ENCODE results near the gene SLC12A7. TPM values are rescaled to one million over a fixed set of nuclear protein-coding genes. Genes with fewer than 3 reads are reported as not detected.
A peak's percentile ranks its signal among the peaks of the same experiment; 100 is the strongest.

Gene SLC12A7
- total RNA-seq, 1 donor from 2014 or later: 24.5 TPM

GRCh38 chr5:1051366-1051720, 60.5 kb downstream of the SLC12A7 start:
- no peaks in the 10 kb centered on the region for H3K9me3 Mint-ChIP-seq (ENCODE audit: unreplicated experiment)
- H3K4me3 Mint-ChIP-seq (ENCODE audit: unreplicated experiment): no peak overlapping the region
- peaks cover 21% of the 10 kb centered on the region for H3K36me3 Mint-ChIP-seq (ENCODE audit: low read depth, unreplicated experiment)
- no peak overlapping the region for H3K27ac Mint-ChIP-seq (ENCODE audit: unreplicated experiment)
- no peaks in the 10 kb centered on the region for H3K4me1 Mint-ChIP-seq (ENCODE audit: unreplicated experiment)
- no peak for TF ChIP-seq CTCF (IDR thresholded peaks at IDR 0.05; ENCODE audit: unreplicated experiment)
- peaks cover 5% of the 10 kb centered on the region for H3K27me3 Mint-ChIP-seq (ENCODE audit: unreplicated experiment)
- DNase-seq (ENCODE audit: low spot score): no peak

- Mint-ChIP-seq H3K36me3 (ENCODE audit: low read depth, unreplicated experiment) (peaks cover 21% of the 10 kb centered on the region), H3K27me3 (ENCODE audit: unreplicated experiment) (peaks cover 5% of the 10 kb centered on the region), H3K9me3 (ENCODE audit: unreplicated experiment) (no peaks in the 10 kb centered on the region), H3K27ac (ENCODE audit: unreplicated experiment) (no peak overlapping the region), H3K4me1 (ENCODE audit: unreplicated experiment) (no peaks in the 10 kb centered on the region), H3K4me3 (ENCODE audit: unreplicated experiment) (no peak overlapping the region)
- DNase-seq (ENCODE audit: low spot score): no peak
- no peak for TF ChIP-seq CTCF (IDR thresholded peaks at IDR 0.05; ENCODE audit: unreplicated experiment)
These were observed 61.2 kb downstream of the SLC12A7 start for GRCh38 chr5:1050423-1051365.

- peaks cover 11% of the 10 kb centered on the region for H3K27me3 Mint-ChIP-seq (ENCODE audit: unreplicated experiment)
- no peak overlapping the region for H3K27ac Mint-ChIP-seq (ENCODE audit: unreplicated experiment)
- H3K4me3 Mint-ChIP-seq (ENCODE audit: unreplicated experiment): no peak overlapping the region
- no peak for TF ChIP-seq CTCF (IDR thresholded peaks at IDR 0.05; ENCODE audit: unreplicated experiment)
- peaks cover 25% of the 10 kb centered on the region for H3K36me3 Mint-ChIP-seq (ENCODE audit: low read depth, unreplicated experiment)
- no peaks in the 10 kb centered on the region for H3K4me1 Mint-ChIP-seq (ENCODE audit: unreplicated experiment)
- no peaks in the 10 kb centered on the region for H3K9me3 Mint-ChIP-seq (ENCODE audit: unreplicated experiment)
- DNase-seq (ENCODE audit: low spot score): no peak
These were observed 62.7 kb downstream of the SLC12A7 start for GRCh38 chr5:1048861-1049838.

- Mint-ChIP-seq H3K27ac (ENCODE audit: unreplicated experiment) (peak overlapping the region; percentile 9), H3K36me3 (ENCODE audit: low read depth, unreplicated experiment) (peaks cover 33% of the 10 kb centered on the region), H3K27me3 (ENCODE audit: unreplicated experiment) (peaks cover 12% of the 10 kb centered on the region), H3K4me1 (ENCODE audit: unreplicated experiment) (no peaks in the 10 kb centered on the region), H3K9me3 (ENCODE audit: unreplicated experiment) (peaks cover 8% of the 10 kb centered on the region), H3K4me3 (ENCODE audit: unreplicated experiment) (peak overlapping the region; percentile 30)
- TF ChIP-seq CTCF (IDR thresholded peaks at IDR 0.05; ENCODE audit: unreplicated experiment): no peak
- DNase-seq (ENCODE audit: low spot score): no peak
These were observed 63.6 kb downstream of the SLC12A7 start for GRCh38 chr5:1048162-1048721.
